K562 (cell line): ENCODE data around the gene SSTR5. TPM values are rescaled to one million over a fixed set of nuclear protein-coding genes. Genes with fewer than 3 reads are reported as not detected.

Experiments used
- ATAC-seq: fragments of 200-7000 bp; cut with Tn5 transposase; 3 replicates; pipeline ENCODE4 v1.9.1; 2020; ENCODE audit warnings: moderate library complexity
- BruUV-seq: library from RNA; stranded (reverse); fragments of 400-500 nt; replicated peaks from 2 replicates; lab custom pipeline; 2021; lab: Mats Ljungman, UMichigan
- CTCF ChIA-PET: fragments of 300-600 bp; formaldehyde crosslinking; extraction: SDS; loops from one replicate; lab custom pipeline; 2021; ENCODE audit warnings: low intra/inter-chr PET ratio; lab: Yijun Ruan, JAX
- POLR2A ChIA-PET: fragments of 300-600, 350-650 bp; sonication (Branson Sonifier 250); formaldehyde crosslinking; extraction: SDS; loops from one replicate; lab custom pipeline; 2021; ENCODE audit warnings: antibody characterized with exemption, inconsistent platforms; lab: Yijun Ruan, JAX
- DNase-seq, 4 experiments: peaks; one replicate each; pipeline versions ENCODE4 v3.0.0 to v3.0.0-alpha.2; 2011 to 2018; ENCODE audit warnings: low spot score in 3 of 4, mixed read lengths in 3 of 4; ENCODE audit errors: extremely low read depth in 1 of 4
- FAIRE-seq: peaks from 2 replicates; lab custom pipeline; 2011; peaks lifted over from hg19 to GRCh38; lab: Jason Lieb, UNC
- H2AFZ ChIP-seq: 2 replicates; pipeline ENCODE4 v1.6.0; 2011; ENCODE audit warnings: low read depth, low read length, control low read depth, inconsistent platforms
- H3K27ac ChIP-seq: fragments of 200-600 bp; 3 replicates; pipeline ENCODE4 v1.8.0; 2011; ENCODE audit warnings: low read depth, mild to moderate bottlenecking, control low read depth, inconsistent platforms, low read length, moderate library complexity, mixed read lengths; ENCODE audit errors: extremely low read depth
- H3K27me3 ChIP-seq, 2 experiments: fragments of 300-600 bp in 1 of 2; 2 replicates in 1 of 2; 3 replicates in 1 of 2; pipeline versions ENCODE4 v1.6.0 to v1.8.0; 2011; ENCODE audit warnings: inconsistent platforms in 2 of 2, low read length in 2 of 2, mild to moderate bottlenecking in 1 of 2, mixed read lengths in 1 of 2, moderate library complexity in 1 of 2; ENCODE audit not compliant: control insufficient read depth in 2 of 2, insufficient read depth in 2 of 2
- H3K36me3 ChIP-seq: fragments of 300-600 bp; 3 replicates; pipeline ENCODE4 v1.8.0; 2011; ENCODE audit warnings: mild to moderate bottlenecking, low read length, inconsistent platforms; ENCODE audit not compliant: control insufficient read depth, insufficient read depth
- H3K4me1 ChIP-seq, 2 experiments: fragments of 200-600 bp in 1 of 2; replicated peaks in 1 of 2; 2 replicates in 1 of 2; 3 replicates in 1 of 2; pipeline versions ENCODE4 v1.5.1 to v1.8.0; 2011; ENCODE audit warnings: inconsistent platforms in 2 of 2, low read length in 2 of 2, mild to moderate bottlenecking in 1 of 2, mixed read lengths in 1 of 2, moderate library complexity in 1 of 2; ENCODE audit not compliant: control insufficient read depth in 2 of 2, insufficient read depth in 2 of 2
- H3K4me2 ChIP-seq: 2 replicates; pipeline ENCODE4 v1.6.1; 2011; ENCODE audit warnings: low read length, control low read depth, inconsistent platforms, mixed read lengths; ENCODE audit not compliant: insufficient read depth
- H3K4me3 ChIP-seq: fragments of 200-600 bp; sonication (generic), shearing (Covaris generic); 2 replicates; pipeline ENCODE4 v1.5.1; 2016; ENCODE audit warnings: control low read depth, inconsistent platforms
- H3K79me2 ChIP-seq: fragments of 200-600 bp; 3 replicates; pipeline ENCODE4 v1.8.0; 2011; ENCODE audit warnings: low read length, inconsistent platforms; ENCODE audit not compliant: control insufficient read depth, insufficient read depth
- H3K9ac ChIP-seq, 2 experiments: 2 replicates each; pipeline versions ENCODE4 v1.6.0 to v1.6.1; 2011; ENCODE audit warnings: low read depth in 2 of 2, low read length in 2 of 2, control low read depth in 1 of 2, inconsistent platforms in 1 of 2, mild to moderate bottlenecking in 1 of 2, mixed read lengths in 1 of 2; ENCODE audit not compliant: insufficient read depth in 1 of 2
- H3K9me1 ChIP-seq: one replicate; pipeline ENCODE4 v1.6.0; 2011; ENCODE audit warnings: inconsistent platforms, mild to moderate bottlenecking, low read length, moderate library complexity; ENCODE audit not compliant: control insufficient read depth, insufficient read depth
- H3K9me3 ChIP-seq: replicated peaks from 2 replicates; pipeline ENCODE4 v1.5.1; 2011; ENCODE audit warnings: low read depth, low read length, inconsistent platforms; ENCODE audit not compliant: control insufficient read depth, insufficient read depth
- H4K20me1 ChIP-seq: replicated peaks from 2 replicates; pipeline ENCODE4 v1.6.1; 2011; ENCODE audit warnings: low read length, inconsistent platforms, mixed read lengths; ENCODE audit not compliant: control insufficient read depth, insufficient read depth
- CCNT2 ChIP-seq: IDR thresholded peaks from 2 replicates; pipeline ENCODE4 v1.6.1; 2011; ENCODE audit warnings: borderline replicate concordance, low read depth, mild to moderate bottlenecking, moderate library complexity, mixed read lengths, low read length; ENCODE audit not compliant: insufficient read length; ENCODE audit errors: extremely low read depth
- FOXJ3 ChIP-seq: sonication (generic); formaldehyde crosslinking; IDR thresholded peaks from 2 replicates; pipeline ENCODE4 v1.4.0; 2020; ENCODE audit warnings: mild to moderate bottlenecking, missing genetic modification reagents
- L3MBTL2 ChIP-seq: fragments of 450-650 bp; IDR thresholded peaks from 2 replicates; pipeline ENCODE4 v1.6.1; 2016; ENCODE audit warnings: mild to moderate bottlenecking, moderate library complexity
- ZC3H4 ChIP-seq: sonication (generic); formaldehyde crosslinking; IDR thresholded peaks from 2 replicates; pipeline ENCODE4 v1.9.0; 2021; ENCODE audit warnings: missing genetic modification reagents, borderline replicate concordance
- ZFP36 ChIP-seq: fragments of 150-350 bp; IDR thresholded peaks from 2 replicates; pipeline ENCODE4 v1.6.1; 2018; ENCODE audit warnings: low read length, low read depth; ENCODE audit not compliant: partially characterized antibody
- ZNF668 ChIP-seq: fragments of 250-450 bp; sonication (Bioruptor Pico); IDR thresholded peaks from 2 replicates; pipeline ENCODE4 v1.8.0; 2022; ENCODE audit warnings: mild to moderate bottlenecking, inconsistent platforms
- WGBS: fragments of 100-300 bp; shearing (Covaris generic); methylation state at CpG from one replicate; pipeline ENCODE4 v1.1.6; 2016; ENCODE audit warnings: low coverage, mixed read lengths; ENCODE audit not compliant: insufficient coverage; ENCODE audit errors: missing lambda C conversion rate; 5-methylcytosine and 5-hydroxymethylcytosine counted together
- in situ Hi-C: fragments of 300-500 bp; cut with MboI; formaldehyde crosslinking; loops from 4 replicates; pipeline ENCODE4 v1.15.0; 2018; ENCODE audit warnings: inconsistent platforms, mixed read lengths
- intact Hi-C: fragments of 100-400 bp; cut with micrococcal nuclease; formaldehyde crosslinking; loops from 2 replicates; pipeline ENCODE4 v1.14.2; 2022
- polyA plus RNA-seq, 8 experiments: library from polyadenylated mRNA; depleted of rRNA in 4 of 8; stranded (reverse) in 5 of 8; unstranded in 3 of 8; fragments of >200 nt; fragmentation: Nextera tagmentation in 2 of 8; fragmentation: Illumina TruSeq in 1 of 8; extraction: Ambion mirVana in 2 of 8; extraction: Trizol in 1 of 8; gene quantifications; 2 replicates each; pipeline versions ENCODE4 v1.2.1 to v1.2.3, GENCODE V29; 2011 to 2014; ENCODE audit warnings: inconsistent platforms in 1 of 8, missing spikeins in 1 of 8
- total RNA-seq, 7 experiments: library from RNA; depleted of rRNA in 6 of 7; stranded (reverse); fragments of >200 nt in 6 of 7; fragmentation: Illumina TruSeq in 2 of 7; extraction: Trizol in 2 of 7; gene quantifications; 2 replicates each; pipeline versions ENCODE4 v1.2.1 to v1.2.3, GENCODE V29; 2011 to 2021; ENCODE audit warnings: low replicate concordance in 1 of 7

SSTR5 gene
- total and polyA plus RNA-seq, 9 of the 15 experiments (the other 6 are each of a cell fraction or from before 2014, with no cell fraction given) = not detected

GRCh38 chr16:1100084-1100800, 27.7 kb downstream of the SSTR5 start:
- DNase-seq = no peak
- TF ChIP-seq ZC3H4 (CRISPR knock-in tag) (no peak), ZFP36 (peak; percentile 87), ZNF668 (CRISPR knock-in tag) (no peak)
- H3K36me3 ChIP-seq = no peaks in the 10 kb centered on the region
- no TSS peak for BruUV-seq
- no peaks in the 10 kb centered on the region for H3K79me2 ChIP-seq
- CTCF ChIA-PET = interaction anchor here (0.7 kb wide), 1 partner anchor 64 kb away, joined by 4 read pairs; no protein-coding TSS in a partner anchor
- H3K27me3 ChIP-seq = peaks cover 7 to 69% of the 10 kb centered on the region in 2 experiments; a peak in 3 of 5 replicates
- intact Hi-C loops (no loop called here), in situ Hi-C loops (no loop called here)
- 4% methylated on average over 21 of the region's 21 CpGs for WGBS
- no peak for FAIRE-seq
- POLR2A ChIA-PET = interaction anchor here (0.6 to 0.7 kb wide), 2 partner anchors 31 to 43 kb away, joined by 3 read pairs; no protein-coding TSS in a partner anchor
- no peak overlapping the region for H3K9ac ChIP-seq
- no peak for ATAC-seq
- no peak overlapping the region for H3K4me2 ChIP-seq
- no peaks in the 10 kb centered on the region for H3K9me1 ChIP-seq
- H3K27ac ChIP-seq = no peak overlapping the region
- H3K9me3 ChIP-seq = no peaks in the 10 kb centered on the region
- H3K4me3 ChIP-seq = no peak overlapping the region
- H3K4me1 ChIP-seq = peaks cover 0 to 68% of the 10 kb centered on the region in 2 experiments; a peak in 2 of 5 replicates
- H2AFZ ChIP-seq = no peak overlapping the region
- peaks cover 17% of the 10 kb centered on the region for H4K20me1 ChIP-seq

- ATAC-seq (no peak), DNase-seq (no peak), FAIRE-seq (no peak)
- CTCF ChIA-PET = interaction anchor here (2.9 kb wide), 1 partner anchor 389 kb away, joined by 17 read pairs; no protein-coding TSS in a partner anchor
- POLR2A ChIA-PET = interaction anchor here (0.6 kb wide), 2 partner anchors 44 to 231 kb away, joined by 3 read pairs; no protein-coding TSS in a partner anchor
- 11% methylated on average over 25 of the region's 25 CpGs for WGBS
- Histone ChIP-seq H3K9me1 (no peaks in the 10 kb centered on the region), H3K79me2 (no peaks in the 10 kb centered on the region), H3K27me3 (peaks cover 7 to 63% of the 10 kb centered on the region in 2 experiments; a peak in 3 of 5 replicates), H3K9me3 (no peaks in the 10 kb centered on the region), H3K9ac (peak overlapping the region in 1 of 2 experiments; percentile 26; a peak in 1 of 4 replicates), H3K4me3 (no peak overlapping the region), H2AFZ (no peak overlapping the region), H3K4me1 (peaks cover 0 to 70% of the 10 kb centered on the region in 2 experiments; a peak in 2 of 5 replicates), H3K36me3 (no peaks in the 10 kb centered on the region), H3K4me2 (no peak overlapping the region), H3K27ac (no peak overlapping the region), H4K20me1 (peaks cover 17% of the 10 kb centered on the region)
- TF ChIP-seq CCNT2 = no peak
- no peak for TF ChIP-seq L3MBTL2
- no peak for TF ChIP-seq FOXJ3 (CRISPR knock-in tag)
- intact Hi-C loops (no loop called here), in situ Hi-C loops (no loop called here)
- BruUV-seq = no TSS peak
Measured at GRCh38 chr16:1101133-1101532, 28.6 kb downstream of the SSTR5 start.
